H9 (cell line): Measurements from ENCODE around the gene TPM2. TPM values are rescaled to one million over a fixed set of nuclear protein-coding genes. Genes with fewer than 3 reads are reported as not detected.

Experiments
- DNase-seq: peaks from one replicate; pipeline ENCODE4 v3.0.0-alpha.2; 2017
- H2AFZ ChIP-seq: one replicate; pipeline ENCODE4 v1.6.1; 2013; ENCODE audit warnings: mild to moderate bottlenecking, low read length, control low read depth, moderate library complexity
- H2AK5ac ChIP-seq: 2 replicates; pipeline ENCODE4 v1.6.1; 2013; ENCODE audit warnings: low read length, control low read depth, mixed read lengths; ENCODE audit not compliant: insufficient read length
- H2BK120ac ChIP-seq: one replicate; pipeline ENCODE4 v1.6.1; 2013; ENCODE audit warnings: low read depth, mild to moderate bottlenecking, low read length, control low read depth, inconsistent platforms; ENCODE audit not compliant: poor library complexity, severe bottlenecking
- H2BK12ac ChIP-seq: 2 replicates; pipeline ENCODE4 v1.6.1; 2013; ENCODE audit warnings: low read length, control low read depth, mixed read lengths, low read depth; ENCODE audit not compliant: insufficient read length
- H2BK15ac ChIP-seq: 2 replicates; pipeline ENCODE4 v1.6.1; 2013; ENCODE audit warnings: low read depth, low read length, control low read depth
- H2BK20ac ChIP-seq: one replicate; pipeline ENCODE4 v1.6.1; 2013; ENCODE audit warnings: low read depth, mild to moderate bottlenecking, low read length, control low read depth, inconsistent platforms; ENCODE audit not compliant: poor library complexity, severe bottlenecking
- H2BK5ac ChIP-seq: 2 replicates; pipeline ENCODE4 v1.6.1; 2013; ENCODE audit warnings: low read length, control low read depth, mixed read lengths; ENCODE audit not compliant: insufficient read length
- H3K14ac ChIP-seq: 2 replicates; pipeline ENCODE4 v1.6.1; 2013; ENCODE audit warnings: low read length, control low read depth; ENCODE audit not compliant: insufficient read depth
- H3K18ac ChIP-seq: 2 replicates; pipeline ENCODE4 v1.6.1; 2013; ENCODE audit warnings: low read depth, mild to moderate bottlenecking, mixed read lengths, low read length, control low read depth; ENCODE audit not compliant: insufficient read length
- H3K23ac ChIP-seq: 2 replicates; pipeline ENCODE4 v1.6.1; 2013; ENCODE audit warnings: low read length, control low read depth, mixed read lengths, low read depth; ENCODE audit not compliant: insufficient read length
- H3K23me2 ChIP-seq: 2 replicates; pipeline ENCODE4 v1.6.1; 2013; ENCODE audit warnings: low read depth, mild to moderate bottlenecking, mixed read lengths, low read length, control low read depth; ENCODE audit not compliant: insufficient read length, poor library complexity, severe bottlenecking
- H3K27ac ChIP-seq: 2 replicates; pipeline ENCODE4 v1.5.1; 2013; ENCODE audit warnings: low read length, control low read depth, mixed read lengths, low read depth; ENCODE audit not compliant: insufficient read length
- H3K27me3 ChIP-seq: 2 replicates; pipeline ENCODE4 v1.6.1; 2013; ENCODE audit warnings: low read length, control low read depth, inconsistent platforms; ENCODE audit not compliant: insufficient read depth
- H3K4ac ChIP-seq: 2 replicates; pipeline ENCODE4 v1.6.1; 2013; ENCODE audit warnings: low read depth, mild to moderate bottlenecking, control low read depth, inconsistent platforms, low read length, moderate library complexity
- H3K4me1 ChIP-seq: 2 replicates; pipeline ENCODE4 v1.6.1; 2013; ENCODE audit warnings: low read length, control low read depth, inconsistent platforms; ENCODE audit not compliant: insufficient read depth
- H3K4me2 ChIP-seq: 2 replicates; pipeline ENCODE4 v1.6.1; 2013; ENCODE audit warnings: low read length, control low read depth, mixed read lengths; ENCODE audit not compliant: insufficient read length, insufficient read depth
- H3K56ac ChIP-seq: 2 replicates; pipeline ENCODE4 v1.6.1; 2013; ENCODE audit warnings: low read depth, mild to moderate bottlenecking, mixed read lengths, low read length, control low read depth; ENCODE audit not compliant: insufficient read length
- H3K79me1 ChIP-seq: 2 replicates; pipeline ENCODE4 v1.6.1; 2013; ENCODE audit warnings: low read depth, mild to moderate bottlenecking, moderate library complexity, low read length, control low read depth, inconsistent platforms; ENCODE audit not compliant: insufficient read depth, poor library complexity, severe bottlenecking
- H3K79me2 ChIP-seq: 2 replicates; pipeline ENCODE4 v1.6.1; 2013; ENCODE audit warnings: low read length, control low read depth, inconsistent platforms; ENCODE audit not compliant: insufficient read depth
- H3K9ac ChIP-seq: 2 replicates; pipeline ENCODE4 v1.6.1; 2013; ENCODE audit warnings: low read length, control low read depth, mixed read lengths; ENCODE audit not compliant: insufficient read length; ENCODE audit errors: extremely low read depth
- H3K9me3 ChIP-seq: one replicate; pipeline ENCODE4 v1.6.1; 2013; ENCODE audit warnings: low read depth, low read length, inconsistent platforms; ENCODE audit not compliant: control insufficient read depth
- H3T11ph ChIP-seq: one replicate; pipeline ENCODE4 v1.6.1; 2013; ENCODE audit warnings: mild to moderate bottlenecking, low read length, control low read depth, inconsistent platforms
- H4K20me1 ChIP-seq: one replicate; pipeline ENCODE4 v1.6.1; 2013; ENCODE audit not compliant: control insufficient read depth, insufficient read length, insufficient read depth
- H4K5ac ChIP-seq: 2 replicates; pipeline ENCODE4 v1.6.1; 2013; ENCODE audit warnings: low read depth, mild to moderate bottlenecking, mixed read lengths, low read length, control low read depth; ENCODE audit not compliant: insufficient read length
- H4K8ac ChIP-seq: replicated peaks from 2 replicates; pipeline ENCODE4 v1.6.1; 2013; ENCODE audit warnings: low read length, control low read depth, mixed read lengths, low read depth; ENCODE audit not compliant: insufficient read length
- H4K91ac ChIP-seq: 2 replicates; pipeline ENCODE4 v1.6.1; 2013; ENCODE audit warnings: low read depth, mild to moderate bottlenecking, moderate library complexity, mixed read lengths, low read length, control low read depth; ENCODE audit not compliant: insufficient read length
- H3K27ac Mint-ChIP-seq, 3 experiments: 2 replicates in 2 of 3; 3 replicates in 1 of 3; pipeline ENCODE4 v1.8.0; 2020 to 2021; ENCODE audit warnings: mixed read lengths in 3 of 3, mild to moderate bottlenecking in 1 of 3, moderate library complexity in 1 of 3
- H3K27me3 Mint-ChIP-seq: 2 replicates; pipeline ENCODE4 v1.8.0; 2021; ENCODE audit warnings: low read depth, mild to moderate bottlenecking, moderate library complexity, mixed read lengths
- H3K36me3 Mint-ChIP-seq, 3 experiments: 2 replicates in 2 of 3; 3 replicates in 1 of 3; pipeline ENCODE4 v1.8.0; 2020 to 2021; ENCODE audit warnings: low read depth in 3 of 3, mixed read lengths in 3 of 3; ENCODE audit not compliant: insufficient read depth in 1 of 3
- H3K4me1 Mint-ChIP-seq, 2 experiments: 2 replicates each; pipeline ENCODE4 v1.8.0; 2020; ENCODE audit warnings: mixed read lengths in 2 of 2
- H3K4me3 Mint-ChIP-seq, 2 experiments: 2 replicates in 1 of 2; 3 replicates in 1 of 2; pipeline ENCODE4 v1.8.0; 2020 to 2021; ENCODE audit warnings: mild to moderate bottlenecking in 2 of 2, mixed read lengths in 2 of 2, moderate library complexity in 1 of 2
- H3K9me3 Mint-ChIP-seq, 2 experiments: 2 replicates in 1 of 2; 3 replicates in 1 of 2; pipeline ENCODE4 v1.8.0; 2020; ENCODE audit warnings: mild to moderate bottlenecking in 2 of 2, mixed read lengths in 2 of 2, moderate library complexity in 1 of 2
- CTCF ChIP-seq: fragments of 200-600 bp; sonication (generic); conservative IDR thresholded peaks from 3 replicates; pipeline ENCODE4 v1.8.0; 2021; ENCODE audit warnings: antibody characterized with exemption, mild to moderate bottlenecking
- WGBS: extraction: QIAGEN DNeasy Blood & Tissue Kit; methylation state at CpG from one replicate; pipeline ENCODE4 v1.1.7; 2013; ENCODE audit warnings: missing lambda C conversion rate, low lambda C conversion rate, mixed read lengths; ENCODE audit not compliant: insufficient read length; ENCODE audit errors: extremely low coverage; 5-methylcytosine and 5-hydroxymethylcytosine counted together
- total RNA-seq: library from RNA; stranded (reverse); gene quantifications from 2 replicates; pipeline ENCODE4 v1.2.1, GENCODE V29; 2021

Gene TPM2
- total RNA-seq, 1 experiment from 2014 or later = 225 TPM

- DNase-seq = no peak
- H3K23ac ChIP-seq = no peak overlapping the region
- H2BK15ac ChIP-seq = no peak overlapping the region
- H3K18ac ChIP-seq = no peak overlapping the region
- Mint-ChIP-seq H3K9me3 (peaks cover 0 to 2% of the 10 kb centered on the region in 2 experiments; a peak in 2 of 5 replicates), H3K27me3 (no peaks in the 10 kb centered on the region), H3K36me3 (peaks cover 43 to 69% (median 64%) of the 10 kb centered on the region in 3 experiments), H3K4me1 (peaks cover 27 to 30% of the 10 kb centered on the region in 2 experiments), H3K4me3 (peak overlapping the region in 1 of 2 experiments; percentile 40; a peak in 1 of 5 replicates), H3K27ac (peak overlapping the region in 1 of 3 experiments; percentile 85; a peak in 3 of 7 replicates)
- H4K8ac ChIP-seq = no peak overlapping the region
- no peak overlapping the region for H3K9ac ChIP-seq
- no peak overlapping the region for H3K56ac ChIP-seq
- no peak overlapping the region for H3K27ac ChIP-seq
- no peak overlapping the region for H2AFZ ChIP-seq
- WGBS = no CpG with 5 or more reads among the region's 11 CpGs
- H2BK120ac ChIP-seq = no peak overlapping the region
- peaks cover 6% of the 10 kb centered on the region for H3K23me2 ChIP-seq
- H3K4ac ChIP-seq = no peak overlapping the region
- H3K4me1 ChIP-seq = peaks cover 3% of the 10 kb centered on the region
- H3K9me3 ChIP-seq = no peaks in the 10 kb centered on the region
- no peak overlapping the region for H2AK5ac ChIP-seq
- no peak overlapping the region for H2BK5ac ChIP-seq
- no peak overlapping the region for H3T11ph ChIP-seq
- no peak overlapping the region for H3K4me2 ChIP-seq
- no peaks in the 10 kb centered on the region for H4K20me1 ChIP-seq
- H3K27me3 ChIP-seq = no peaks in the 10 kb centered on the region
- no peak overlapping the region for H4K91ac ChIP-seq
- H3K14ac ChIP-seq = no peak overlapping the region
- no peaks in the 10 kb centered on the region; the same call in 1 of the 2 replicates for H3K79me2 ChIP-seq
- no peak overlapping the region for H2BK12ac ChIP-seq
- H4K5ac ChIP-seq = no peak overlapping the region
- H3K79me1 ChIP-seq = no peaks in the 10 kb centered on the region
- TF ChIP-seq CTCF = no peak
- H2BK20ac ChIP-seq = no peak overlapping the region
These were observed 3.2 kb downstream of the TPM2 start for GRCh38 chr9:35686222-35687203.
